Prostate gland (tissue), 2 donors: ENCODE results near the gene NEK6.

Source experiments
- POLR2A ChIP-seq: fragments of 450-650 bp; IDR thresholded peaks from one replicate; pipeline ENCODE4 v1.6.1; 2016; ENCODE audit warnings: antibody characterized with exemption, mild to moderate bottlenecking
- TF ChIP-seq, protein P1 (sequence below), 4 experiments: fragments of 200-600 bp in 2 of 4; fragments of 450-650 bp in 2 of 4; sonication (generic) in 2 of 4; IDR thresholded peaks; 1 replicate in 3 of 4; 2 replicates in 1 of 4; pipeline ENCODE4 v1.5.1; 2016 to 2019; ENCODE audit warnings: antibody characterized with exemption in 4 of 4, mild to moderate bottlenecking in 2 of 4, moderate library complexity in 2 of 4

- TF ChIP-seq, protein P1, sequence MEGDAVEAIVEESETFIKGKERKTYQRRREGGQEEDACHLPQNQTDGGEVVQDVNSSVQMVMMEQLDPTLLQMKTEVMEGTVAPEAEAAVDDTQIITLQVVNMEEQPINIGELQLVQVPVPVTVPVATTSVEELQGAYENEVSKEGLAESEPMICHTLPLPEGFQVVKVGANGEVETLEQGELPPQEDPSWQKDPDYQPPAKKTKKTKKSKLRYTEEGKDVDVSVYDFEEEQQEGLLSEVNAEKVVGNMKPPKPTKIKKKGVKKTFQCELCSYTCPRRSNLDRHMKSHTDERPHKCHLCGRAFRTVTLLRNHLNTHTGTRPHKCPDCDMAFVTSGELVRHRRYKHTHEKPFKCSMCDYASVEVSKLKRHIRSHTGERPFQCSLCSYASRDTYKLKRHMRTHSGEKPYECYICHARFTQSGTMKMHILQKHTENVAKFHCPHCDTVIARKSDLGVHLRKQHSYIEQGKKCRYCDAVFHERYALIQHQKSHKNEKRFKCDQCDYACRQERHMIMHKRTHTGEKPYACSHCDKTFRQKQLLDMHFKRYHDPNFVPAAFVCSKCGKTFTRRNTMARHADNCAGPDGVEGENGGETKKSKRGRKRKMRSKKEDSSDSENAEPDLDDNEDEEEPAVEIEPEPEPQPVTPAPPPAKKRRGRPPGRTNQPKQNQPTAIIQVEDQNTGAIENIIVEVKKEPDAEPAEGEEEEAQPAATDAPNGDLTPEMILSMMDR (IDR thresholded peaks at IDR 0.05), result no peak
- TF ChIP-seq POLR2A, result no peak
Measured at GRCh38 chr9:124365036-124365435, 107.3 kb downstream of the NEK6 start.
